D341Med (cell line): ENCODE data around the gene MARCHF5.
A peak's percentile ranks its signal among the peaks of the same experiment; 100 is the strongest.

Experiments used
- DNase-seq: peaks from one replicate; pipeline ENCODE4 v3.0.0; 2012; ENCODE audit warnings: low spot score

MARCHF5 gene

GRCh38 chr10:92290837-92291615, at the start of gene MARCHF5, which contains the start of gene CPEB3:
Gene MARCHF5, plus strand, starts transcription at chr10:92291167. Its CDS starts 328 bp downstream, at chr10:92291495.
Gene CPEB3, minus strand, starts transcription at chr10:92291078. Its CDS starts 50,728 bp downstream, at chr10:92240350.
- DNase-seq = peak; percentile 90

- no peak for DNase-seq
Observed at GRCh38 chr10:92241501-92241900, 49.5 kb upstream of the MARCHF5 start.

GRCh38 chr10:92242380-92242779, 48.6 kb upstream of the MARCHF5 start:
- no peak for DNase-seq

- DNase-seq = peak; percentile 53
Observed at GRCh38 chr10:92242910-92243671, 47.9 kb upstream of the MARCHF5 start.

GRCh38 chr10:92244796-92245195, 46.2 kb upstream of the MARCHF5 start:
- no peak for DNase-seq

GRCh38 chr10:92248566-92248965, 42.4 kb upstream of the MARCHF5 start:
- no peak for DNase-seq

GRCh38 chr10:92263396-92263795, 27.6 kb upstream of the MARCHF5 start:
- no peak for DNase-seq

- no peak for DNase-seq
Observed at GRCh38 chr10:92264249-92264648, 26.7 kb upstream of the MARCHF5 start.

- DNase-seq = no peak
Observed at GRCh38 chr10:92265687-92266258, 25.2 kb upstream of the MARCHF5 start.

- no peak for DNase-seq
Observed at GRCh38 chr10:92267343-92267742, 23.6 kb upstream of the MARCHF5 start.

GRCh38 chr10:92268748-92269147, 22.2 kb upstream of the MARCHF5 start:
- no peak for DNase-seq

GRCh38 chr10:92274071-92274470, 16.9 kb upstream of the MARCHF5 start:
- no peak for DNase-seq

GRCh38 chr10:92278996-92279696, 11.8 kb upstream of the MARCHF5 start:
- DNase-seq = no peak

GRCh38 chr10:92284112-92284704, 6.8 kb upstream of the MARCHF5 start:
- DNase-seq = no peak

- no peak for DNase-seq
Observed at GRCh38 chr10:92290076-92290836, 711 bp upstream of the MARCHF5 start.

GRCh38 chr10:92291616-92291865, 574 bp downstream of the MARCHF5 start:
- DNase-seq = no peak

GRCh38 chr10:92291921-92292845, 1.2 kb downstream of the MARCHF5 start:
- DNase-seq = peak; percentile 36

GRCh38 chr10:92298487-92298886, 7.5 kb downstream of the MARCHF5 start:
- DNase-seq = no peak

- no peak for DNase-seq
Observed at GRCh38 chr10:92303096-92303495, 12.1 kb downstream of the MARCHF5 start.

- no peak for DNase-seq
Observed at GRCh38 chr10:92304061-92304460, 13.1 kb downstream of the MARCHF5 start.
